Measurements from ENCODE around the gene BNC1. TPM values are rescaled to one million over a fixed set of nuclear protein-coding genes. Genes with fewer than 3 reads are reported as not detected.

The BNC1 gene
- total RNA-seq, 4 donors from 2014 or later: 0.16 to 2.0 (median 0.27) TPM

DNA sequence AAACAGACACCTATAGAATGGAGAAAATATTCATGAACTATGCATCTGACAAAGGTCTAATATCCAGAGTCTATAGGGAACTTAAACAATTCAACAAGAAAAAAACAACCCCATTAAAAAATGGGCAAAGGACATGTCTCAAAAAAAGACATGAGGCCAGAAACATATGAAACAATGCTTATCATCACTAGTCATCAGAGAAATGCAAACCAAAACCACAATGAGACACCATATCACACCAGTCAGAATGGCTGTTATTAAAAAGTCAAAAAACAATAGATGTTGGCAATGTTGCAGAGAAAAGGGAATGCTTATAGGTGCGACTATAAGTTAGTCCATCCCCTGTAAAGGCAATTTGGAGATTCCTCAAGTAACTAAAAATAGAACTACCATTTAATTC, 65.4 kb downstream of the BNC1 start:
- no peak for ATAC-seq
- WGBS, 2 donors (ENCODE audit: low coverage in 1 of 2): 95 to 100% methylated on average over 1 of the region's 1 CpG
- H3K27me3 ChIP-seq: peaks cover 3% of the 10 kb centered on the region
- no peak overlapping the region for H3K27ac ChIP-seq
- no peaks in the 10 kb centered on the region for H3K36me3 ChIP-seq
- no peaks in the 10 kb centered on the region for H3K4me1 ChIP-seq
- TF ChIP-seq EP300 (IDR thresholded peaks at IDR 0.05): no peak
- no peaks in the 10 kb centered on the region for H3K9me3 ChIP-seq
- no peak overlapping the region for H3K4me3 ChIP-seq

DNA sequence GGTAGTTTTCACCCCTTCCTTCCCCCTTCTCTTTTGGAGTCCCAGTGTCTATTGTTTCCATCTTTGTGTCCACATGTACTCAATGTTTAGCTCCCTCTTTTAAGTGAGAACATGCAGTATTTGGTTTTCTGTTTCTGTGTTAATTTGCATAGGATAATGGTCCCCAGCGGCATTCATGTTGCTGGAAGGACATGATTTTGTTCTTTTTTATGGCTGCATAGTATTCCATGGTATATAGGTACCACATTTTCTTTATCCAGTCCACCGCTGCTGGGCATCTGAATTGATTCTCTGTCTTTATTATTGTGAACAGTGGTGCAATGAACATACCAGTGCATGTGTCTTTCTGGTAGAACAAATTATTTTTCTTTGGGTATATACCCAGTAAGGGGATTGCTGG, 69.2 kb downstream of the BNC1 start:
- no peak for TF ChIP-seq EP300 (IDR thresholded peaks at IDR 0.05)
- no peaks in the 10 kb centered on the region for H3K4me1 ChIP-seq
- H3K9me3 ChIP-seq: no peaks in the 10 kb centered on the region
- ATAC-seq: no peak
- 90 to 94% methylated on average over 2 of the region's 2 CpGs for WGBS, 2 donors (ENCODE audit: low coverage in 1 of 2)
- no peak overlapping the region for H3K27ac ChIP-seq
- H3K4me3 ChIP-seq: no peak overlapping the region
- H3K27me3 ChIP-seq: peaks cover 2% of the 10 kb centered on the region
- no peaks in the 10 kb centered on the region for H3K36me3 ChIP-seq

- WGBS, 2 donors (ENCODE audit: low coverage in 1 of 2): 42 to 54% methylated on average over 3 of the region's 3 CpGs
- Histone ChIP-seq H3K4me3 (no peak overlapping the region), H3K27me3 (no peaks in the 10 kb centered on the region), H3K36me3 (no peaks in the 10 kb centered on the region), H3K4me1 (peaks cover 0 to 19% (median 2%) of the 10 kb centered on the region in 3 donors), H3K9me3 (no peaks in the 10 kb centered on the region), H3K27ac (no peak overlapping the region)
- TF ChIP-seq POLR2A (IDR thresholded peaks at IDR 0.05) (no peak), CTCF (IDR thresholded peaks at IDR 0.05) (no peak), POLR2AphosphoS5 (IDR thresholded peaks at IDR 0.05) (no peak), EP300 (IDR thresholded peaks at IDR 0.05) (no peak)
- ATAC-seq: no peak
These were observed 73.8 kb downstream of the BNC1 start for GRCh38 chr15:83210619-83211018.

DNA sequence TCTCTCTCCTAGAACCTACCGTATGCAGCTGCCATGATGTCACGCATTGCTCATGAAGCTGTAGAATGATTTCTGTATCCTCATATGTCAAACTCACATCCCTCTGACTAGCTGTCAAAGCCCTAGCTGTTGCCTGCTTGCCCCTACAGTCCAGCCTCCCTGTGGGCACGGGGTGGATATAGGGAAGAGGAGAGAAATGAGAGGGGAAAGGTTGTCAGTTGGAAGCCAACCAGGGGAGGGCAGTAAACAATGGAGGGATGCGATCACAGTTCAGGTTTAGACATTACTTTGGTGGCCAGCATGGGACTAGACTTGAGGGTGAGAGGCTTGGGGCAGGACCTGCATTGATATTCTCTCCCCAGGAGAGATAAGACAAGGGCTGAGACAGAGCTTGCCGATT, 75.1 kb downstream of the BNC1 start:
- Histone ChIP-seq H3K4me3 (no peak overlapping the region), H3K27ac (no peak overlapping the region), H3K36me3 (no peaks in the 10 kb centered on the region), H3K27me3 (no peaks in the 10 kb centered on the region), H3K4me1 (peaks cover 0 to 32% (median 5%) of the 10 kb centered on the region in 3 donors), H3K9me3 (no peaks in the 10 kb centered on the region)
- ATAC-seq: no peak
- TF ChIP-seq CTCF (IDR thresholded peaks at IDR 0.05) (no peak), EP300 (IDR thresholded peaks at IDR 0.05) (no peak), POLR2A (IDR thresholded peaks at IDR 0.05) (no peak), POLR2AphosphoS5 (IDR thresholded peaks at IDR 0.05) (no peak)
- 76 to 89% methylated on average over 3 to 4 of the region's 5 CpGs for WGBS, 2 donors (ENCODE audit: low coverage in 1 of 2)

DNA sequence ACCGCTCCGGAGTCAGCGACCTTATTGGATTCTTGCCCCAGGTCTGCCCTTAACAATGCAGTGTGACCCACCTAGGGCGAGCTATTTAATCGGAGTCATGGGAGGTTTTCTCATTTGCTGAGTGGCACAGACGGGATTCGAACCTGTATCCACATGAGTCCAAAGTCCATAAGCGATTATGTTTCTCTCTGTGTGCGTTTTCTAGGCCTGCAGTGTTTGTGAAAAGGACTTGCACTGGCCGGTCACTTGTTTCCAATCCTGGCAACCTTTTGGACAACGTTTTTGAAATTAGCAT, 76.2 kb downstream of the BNC1 start:
- TF ChIP-seq CTCF (IDR thresholded peaks at IDR 0.05) (no peak), POLR2A (IDR thresholded peaks at IDR 0.05) (no peak), EP300 (IDR thresholded peaks at IDR 0.05) (no peak), POLR2AphosphoS5 (IDR thresholded peaks at IDR 0.05) (no peak)
- H3K27ac ChIP-seq: peak overlapping the region in 3 of 4 donors; percentile 92 to 96 (median 94)
- H3K27me3 ChIP-seq: no peaks in the 10 kb centered on the region
- no peak for ATAC-seq
- H3K9me3 ChIP-seq: no peaks in the 10 kb centered on the region
- peak overlapping the region; percentile 88 to 98 for H3K4me3 ChIP-seq
- no peaks in the 10 kb centered on the region for H3K36me3 ChIP-seq
- WGBS, 2 donors (ENCODE audit: low coverage in 1 of 2): 17 to 20% methylated on average over 2 to 8 of the region's 11 CpGs
- H3K4me1 ChIP-seq: peaks cover 0 to 35% (median 5%) of the 10 kb centered on the region in 3 donors

- Histone ChIP-seq H3K4me3 (peak within 1 kb of the TSS; percentile 88 to 98), H3K27ac (peak within 1 kb of the TSS; percentile 75 to 96 (median 93)), H3K4me1 (peaks cover 0 to 40% (median 5%) of the 10 kb centered on the region in 3 donors), H3K36me3 (no peaks in the 10 kb centered on the region), H3K9me3 (no peaks in the 10 kb centered on the region), H3K27me3 (no peaks in the 10 kb centered on the region)
- WGBS, 2 donors (ENCODE audit: low coverage in 1 of 2): no CpG with 5 or more reads among the region's 94 CpGs
- no peak for TF ChIP-seq CTCF (IDR thresholded peaks at IDR 0.05)
- peak; percentile 11 for TF ChIP-seq POLR2AphosphoS5 (IDR thresholded peaks at IDR 0.05)
- no peak for TF ChIP-seq EP300 (IDR thresholded peaks at IDR 0.05)
- TF ChIP-seq POLR2A (IDR thresholded peaks at IDR 0.05): no peak
- peak; percentile 68 for ATAC-seq
These were observed 76.7 kb downstream of the BNC1 start, which contains the start of gene HDGFL3 for GRCh38 chr15:83207660-83208366. HDGFL3 (minus strand) TSS chr15:83207823; CDS start chr15:83207414, 409 bp downstream.
